Measurements from ENCODE around the gene KCNK6.
"Not testable (repeated sequence)": the region's sequence is repeated elsewhere in the genome, so short reads cannot be mapped to it uniquely, and the experiment has no call there.

Gene KCNK6

DNA sequence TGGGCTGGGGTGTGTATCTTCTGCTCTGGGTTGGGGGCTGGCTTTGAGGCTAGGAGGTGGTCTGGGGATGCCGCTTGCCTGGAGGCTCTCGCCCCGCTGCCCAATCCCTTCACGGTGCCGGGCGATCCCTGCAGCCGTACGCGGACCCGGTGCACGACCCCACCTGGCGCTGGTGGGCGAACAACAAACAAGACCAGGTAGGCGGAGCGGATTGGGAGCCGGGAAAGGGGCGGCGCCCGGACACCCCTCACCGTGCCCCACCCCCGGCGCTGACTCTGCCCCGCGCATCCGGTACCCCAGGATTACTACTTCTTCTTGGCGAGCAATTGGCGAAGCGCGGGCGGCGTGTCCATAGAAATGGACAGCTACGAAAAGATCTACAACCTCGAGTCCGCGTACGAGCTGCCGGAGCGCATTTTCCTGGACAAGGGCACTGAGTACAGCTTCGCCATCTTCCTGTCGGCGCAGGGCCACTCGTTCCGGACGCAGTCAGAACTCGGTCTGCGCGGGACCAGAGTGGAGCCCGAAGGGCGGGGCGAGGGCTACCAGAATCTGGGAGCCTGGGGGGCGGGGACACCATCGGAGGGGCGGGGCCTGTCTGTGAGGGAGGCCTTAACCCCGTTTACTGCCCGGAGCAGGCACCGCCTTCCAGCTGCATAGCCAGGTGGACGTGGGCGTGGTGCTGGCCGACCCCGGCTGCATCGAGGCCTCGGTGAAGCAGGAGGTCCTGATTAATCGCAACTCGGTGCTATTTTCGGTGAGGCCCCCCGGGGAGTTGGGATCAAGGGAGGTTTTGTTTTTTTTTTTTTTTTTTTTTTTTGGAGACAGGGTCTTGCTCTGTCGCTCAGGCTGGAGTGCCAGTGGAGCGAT lies 42.7 kb downstream of the KCNK6 start:
- DNase-seq (ENCODE audit: low spot score): no peak

DNA sequence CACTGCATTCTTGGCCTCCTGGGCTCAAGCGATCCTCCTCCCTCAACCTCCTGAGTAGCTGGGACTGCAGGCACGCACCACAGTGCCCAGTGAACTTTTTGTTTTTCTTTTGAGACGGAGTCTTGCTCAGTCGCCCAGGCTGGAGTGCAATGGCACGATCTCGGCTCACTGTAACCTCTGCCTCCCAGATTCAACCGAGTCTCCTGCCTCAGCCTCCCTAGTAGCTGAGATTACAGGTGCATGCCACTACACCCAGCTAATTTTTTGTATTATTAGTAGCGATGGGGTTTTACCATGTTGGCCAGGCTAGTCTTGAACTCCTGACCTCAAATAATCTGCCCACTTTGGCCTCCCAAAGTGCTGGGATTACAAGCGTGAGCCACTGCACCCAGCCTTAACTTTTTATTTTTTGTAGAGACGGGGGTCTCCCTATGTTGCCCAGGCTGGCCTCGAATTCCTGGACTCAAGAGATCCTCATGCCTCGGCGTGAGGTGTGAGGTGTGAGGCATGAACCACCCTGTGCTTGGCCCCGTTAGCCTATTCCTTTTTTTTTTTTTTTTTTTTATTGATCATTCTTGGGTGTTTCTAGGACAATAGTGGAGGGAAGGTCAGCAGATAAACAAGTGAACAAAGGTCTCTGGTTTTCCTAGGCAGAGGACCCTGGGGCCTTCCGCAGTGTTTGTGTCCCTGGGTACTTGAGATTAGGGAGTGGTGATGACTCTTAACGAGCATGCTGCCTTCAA lies 43.5 kb downstream of the KCNK6 start:
- DNase-seq (ENCODE audit: low spot score): not testable (repeated sequence)

- DNase-seq (ENCODE audit: low spot score): no peak
Observed at GRCh38 chr19:38367041-38367440, 47.4 kb downstream of the KCNK6 start.

DNA sequence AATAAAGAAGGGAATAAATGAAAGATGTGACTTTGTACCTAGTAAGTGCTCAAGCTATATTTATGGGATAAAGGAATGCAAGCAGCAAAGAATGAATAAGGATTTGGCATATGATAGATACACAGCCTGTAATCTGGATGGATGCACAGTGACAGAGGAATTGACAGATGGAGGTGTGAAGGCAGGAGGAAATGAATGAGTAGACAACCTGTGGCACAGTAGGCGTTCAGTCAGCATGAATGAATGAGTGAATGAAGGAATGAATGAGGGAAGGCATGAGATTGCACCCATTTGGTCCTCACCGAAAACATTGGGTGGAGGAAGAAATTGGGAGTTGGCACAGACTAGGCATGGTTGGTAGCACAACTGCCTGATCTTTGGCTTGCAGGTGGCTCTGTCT lies 49.9 kb downstream of the KCNK6 start:
- no peak for DNase-seq (ENCODE audit: low spot score)

DNA sequence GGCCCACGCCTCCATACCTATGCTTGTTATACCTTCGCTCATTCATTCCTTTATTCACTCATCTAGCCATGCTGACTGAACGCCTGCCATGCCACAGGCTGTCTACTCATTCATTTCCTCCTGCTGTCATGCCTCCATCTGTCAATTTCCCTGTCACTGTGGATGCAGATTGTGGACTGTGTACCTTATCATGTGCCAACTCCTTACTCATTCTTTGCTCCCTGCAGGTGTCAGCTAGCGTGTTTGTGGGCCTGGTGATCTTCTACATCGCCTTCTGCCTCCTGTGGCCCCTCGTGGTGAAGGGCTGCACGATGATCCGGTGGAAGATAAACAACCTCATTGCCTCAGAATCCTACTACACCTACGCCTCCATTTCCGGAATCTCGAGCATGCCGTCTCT lies 50.7 kb downstream of the KCNK6 start:
- DNase-seq (ENCODE audit: low spot score): no peak

DNA sequence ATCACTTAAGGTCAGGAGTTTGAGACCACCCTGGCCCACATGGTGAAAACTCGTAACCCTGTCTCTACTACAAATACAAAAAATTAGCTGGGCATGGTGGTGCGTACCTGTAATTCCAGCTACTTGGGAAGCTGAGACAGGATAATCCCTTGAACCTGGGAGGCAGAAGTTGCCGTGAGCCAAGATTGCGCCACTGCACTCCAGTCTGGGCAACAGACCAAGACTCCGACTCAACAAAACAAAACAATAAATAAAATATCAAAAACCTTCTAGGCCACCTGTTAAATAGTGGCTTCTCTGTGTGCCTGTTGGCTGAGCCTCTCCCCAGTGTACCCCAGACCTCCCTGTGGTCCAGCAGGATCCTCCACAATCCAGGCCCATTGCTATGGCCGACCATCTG lies 51.4 kb downstream of the KCNK6 start:
- DNase-seq (ENCODE audit: low spot score): no peak

- no peak for DNase-seq (ENCODE audit: low spot score)
Observed at GRCh38 chr19:38373907-38374331, 54.3 kb downstream of the KCNK6 start.

DNA sequence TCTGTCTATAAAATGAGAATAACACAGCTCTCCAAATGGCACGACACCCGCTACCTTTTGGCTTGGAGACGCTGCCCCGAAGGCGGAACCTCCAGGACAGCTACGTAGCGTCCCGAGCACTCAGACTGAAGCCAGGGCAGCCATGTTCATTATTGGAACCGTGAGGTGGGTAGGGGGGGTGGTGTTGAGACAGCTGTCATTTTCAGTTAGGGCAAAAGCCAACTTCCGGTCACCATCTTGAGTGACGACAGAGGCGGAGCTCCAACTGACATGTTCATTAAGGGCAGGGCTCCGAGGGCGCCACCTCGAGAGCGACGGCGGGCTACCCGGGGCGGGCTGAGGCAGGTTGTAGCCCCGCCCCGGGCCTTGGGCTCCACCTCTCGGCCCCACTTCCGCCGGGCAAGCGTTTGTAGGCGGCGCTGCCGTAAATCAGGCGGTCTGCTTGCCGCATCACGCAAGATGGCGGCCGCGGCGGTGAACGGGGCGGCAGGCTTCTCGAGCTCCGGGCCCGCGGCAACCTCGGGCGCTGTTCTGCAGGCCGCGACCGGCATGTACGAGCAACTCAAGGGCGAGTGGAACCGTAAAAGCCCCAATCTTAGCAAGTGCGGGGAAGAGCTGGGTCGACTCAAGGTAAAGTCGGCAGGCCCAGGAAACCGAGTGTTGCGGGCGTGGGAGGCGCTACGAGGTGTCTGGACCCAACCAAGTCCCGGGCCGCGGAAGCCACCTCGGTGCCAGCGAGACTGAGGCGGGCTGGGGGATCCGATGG lies 54.9 kb downstream of the KCNK6 start, which contains the start of gene PSMD8:
Gene PSMD8, plus strand, starts transcription at position 240 of the 766 bp plus-strand sequence. Its CDS starts 31 bp downstream, at position 271.
- peak; percentile 100 for DNase-seq (ENCODE audit: low spot score)

GRCh38 chr19:38375098-38375493 lies 55.5 kb downstream of the KCNK6 start:
- no peak for DNase-seq (ENCODE audit: low spot score)

- no peak for DNase-seq (ENCODE audit: low spot score)
Observed at GRCh38 chr19:38375748-38376147, 56.1 kb downstream of the KCNK6 start.

DNA sequence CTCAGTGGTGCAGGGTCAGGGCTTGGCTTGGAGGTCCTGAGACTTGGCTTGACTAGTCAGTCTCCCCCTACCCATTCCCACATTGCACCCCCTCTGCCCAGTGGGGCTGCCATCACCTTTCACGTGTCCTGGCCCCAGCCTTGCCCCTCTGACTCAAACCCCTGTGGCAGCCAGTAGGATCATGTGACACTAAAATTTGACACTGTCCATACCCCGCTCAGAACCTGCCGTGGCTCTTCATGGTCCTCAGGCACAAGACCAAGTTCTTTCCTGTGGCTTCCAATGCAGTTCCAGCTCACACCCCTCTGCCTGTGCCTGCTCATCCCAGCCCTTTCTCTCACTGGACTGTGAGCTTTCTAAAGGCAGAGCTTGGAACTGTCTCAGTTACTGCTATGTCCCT lies 56.9 kb downstream of the KCNK6 start:
- DNase-seq (ENCODE audit: low spot score): no peak

DNA sequence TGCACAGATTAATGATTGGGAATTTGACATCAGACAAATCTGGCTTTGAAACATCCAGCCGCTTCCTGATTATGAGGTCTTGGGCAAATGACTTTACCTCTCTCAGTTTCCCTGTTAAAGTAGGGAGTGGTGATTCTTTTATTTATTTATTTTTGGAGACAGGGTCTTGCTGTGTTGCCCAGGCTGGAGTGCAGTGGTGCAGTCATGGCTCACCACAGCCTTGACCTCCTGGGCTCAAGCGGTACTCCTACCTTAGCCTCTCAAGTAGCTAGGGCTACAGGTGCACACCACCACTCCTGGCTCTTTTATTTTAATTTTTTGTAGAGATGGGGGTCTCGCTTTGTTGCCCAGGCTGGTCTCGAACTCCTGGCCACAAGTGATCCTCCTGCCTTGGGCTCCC lies 57.4 kb downstream of the KCNK6 start:
- DNase-seq (ENCODE audit: low spot score): no peak

DNA sequence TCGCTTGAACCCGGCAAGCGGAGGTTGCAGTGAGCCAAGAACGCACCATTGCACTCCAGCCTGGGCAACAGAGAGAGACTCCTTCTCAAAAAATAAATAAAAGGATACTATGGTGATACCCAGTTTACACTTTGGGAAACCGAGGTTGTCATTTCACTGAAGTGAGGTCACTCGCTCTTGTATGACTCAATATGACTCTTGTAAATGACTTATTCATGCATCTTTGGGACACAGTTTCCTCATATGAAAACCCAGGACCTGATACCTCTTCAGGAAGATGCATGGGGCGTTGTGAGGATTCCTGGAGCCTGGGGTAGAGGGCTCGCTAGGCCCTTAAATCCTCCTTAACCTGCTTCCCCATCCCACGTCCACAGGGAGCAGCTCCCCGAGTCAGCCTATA lies 59.2 kb downstream of the KCNK6 start:
- DNase-seq (ENCODE audit: low spot score): no peak

GRCh38 chr19:38381138-38381537 lies 61.5 kb downstream of the KCNK6 start:
- DNase-seq (ENCODE audit: low spot score): no peak
